Fibroblast of the aortic adventitia (primary cell): ENCODE data around the gene MAPK10. TPM values are rescaled to one million over a fixed set of nuclear protein-coding genes. Genes with fewer than 3 reads are reported as not detected.
A peak's percentile ranks its signal among the peaks of the same experiment; 100 is the strongest.

Experiments used
- DNase-seq: peaks from one replicate; pipeline ENCODE4 v3.0.0-alpha.2; 2010; ENCODE audit warnings: low read depth
- H3K4me3 ChIP-seq: 2 replicates; pipeline ENCODE4 v1.5.1; 2011; ENCODE audit warnings: low read depth, mild to moderate bottlenecking, control low read depth, low read length, moderate library complexity
- CTCF ChIP-seq: IDR thresholded peaks from 2 replicates; pipeline ENCODE4 v1.5.1; 2011; ENCODE audit warnings: mild to moderate bottlenecking, low read length, control low read depth, inconsistent platforms; ENCODE audit not compliant: insufficient read depth
- total RNA-seq: library from RNA; depleted of rRNA; stranded (reverse); fragments of >200 nt; gene quantifications from 2 replicates; pipeline ENCODE4 v1.2.3, GENCODE V29; 2012; ENCODE audit warnings: low replicate concordance

MAPK10 gene
- total RNA-seq, 1 donor = 69.6 TPM

GRCh38 chr4:86307432-86307831 lies 52.4 kb downstream of the MAPK10 start:
- peak; percentile 36 for DNase-seq
- H3K4me3 ChIP-seq = no peak overlapping the region
- TF ChIP-seq CTCF = no peak

GRCh38 chr4:86306816-86307215 lies 53.0 kb downstream of the MAPK10 start:
- DNase-seq = peak; percentile 83
- H3K4me3 ChIP-seq = no peak overlapping the region
- TF ChIP-seq CTCF = no peak

GRCh38 chr4:86302830-86303229 lies 57.0 kb downstream of the MAPK10 start:
- no peak for TF ChIP-seq CTCF
- no peak overlapping the region for H3K4me3 ChIP-seq
- no peak for DNase-seq

- DNase-seq = peak; percentile 80
- no peak for TF ChIP-seq CTCF
- H3K4me3 ChIP-seq = no peak overlapping the region
Observed at GRCh38 chr4:86302251-86302650, 57.6 kb downstream of the MAPK10 start.

GRCh38 chr4:86300516-86300915 lies 59.3 kb downstream of the MAPK10 start:
- H3K4me3 ChIP-seq = no peak overlapping the region
- peak; percentile 4 for DNase-seq
- TF ChIP-seq CTCF = no peak

GRCh38 chr4:86296865-86297264 lies 63.0 kb downstream of the MAPK10 start:
- no peak overlapping the region for H3K4me3 ChIP-seq
- no peak for DNase-seq
- TF ChIP-seq CTCF = no peak

GRCh38 chr4:86294883-86295282 lies 65.0 kb downstream of the MAPK10 start:
- H3K4me3 ChIP-seq = no peak overlapping the region
- no peak for DNase-seq
- no peak for TF ChIP-seq CTCF
